PC-3 (cell line): ENCODE measurements around the gene OR6K3. TPM values are rescaled to one million over a fixed set of nuclear protein-coding genes. Genes with fewer than 3 reads are reported as not detected.
A peak's percentile ranks its signal among the peaks of the same experiment; 100 is the strongest.

Source experiments
- ATAC-seq: fragments of 200-7000 bp; cut with Tn5 transposase; 2 replicates; pipeline ENCODE4 v1.9.1; 2020; ENCODE audit warnings: mild to moderate bottlenecking, moderate library complexity
- BruUV-seq: library from RNA; stranded (reverse); fragments of 400-500 nt; replicated peaks from 2 replicates; lab custom pipeline; 2021; lab: Mats Ljungman, UMichigan
- CTCF ChIA-PET: fragments of 300-600 bp; sonication (Branson Sonifier 250); formaldehyde crosslinking; loops from one replicate; lab custom pipeline; 2022; ENCODE audit warnings: antibody characterized with exemption; lab: Charles Lee
- POLR2A ChIA-PET: fragments of 300-600 bp; sonication (Branson Sonifier 250); formaldehyde crosslinking; loops from one replicate; lab custom pipeline; 2022; ENCODE audit warnings: antibody characterized with exemption; ENCODE audit not compliant: unreplicated experiment; lab: Charles Lee
- DNase-seq: peaks from one replicate; pipeline ENCODE4 v3.0.0-alpha.2; 2015
- H2AFZ ChIP-seq: fragments of 300-600 bp; sonication (generic); 2 replicates; pipeline ENCODE4 v1.6.0; 2016; ENCODE audit warnings: antibody characterized with exemption, low read length
- H3F3A ChIP-seq: fragments of 300-600 bp; sonication (generic); one replicate; pipeline ENCODE4 v1.6.0; 2017; ENCODE audit warnings: antibody characterized with exemption, low read length, control low read depth, mild to moderate bottlenecking; ENCODE audit not compliant: unreplicated experiment
- H3K27ac ChIP-seq: fragments of 300-600 bp; sonication (generic); 2 replicates; pipeline ENCODE4 v1.5.1; 2016; ENCODE audit warnings: mild to moderate bottlenecking, low read length
- H3K27me3 ChIP-seq: fragments of 300-600 bp; sonication (generic); 2 replicates; pipeline ENCODE4 v1.6.1; 2016; ENCODE audit warnings: low read length, mixed read lengths
- H3K36me3 ChIP-seq: fragments of 300-600 bp; sonication (generic); 2 replicates; pipeline ENCODE4 v1.6.1; 2016; ENCODE audit warnings: low read depth, mixed run types, low read length, mixed read lengths
- H3K4me1 ChIP-seq: fragments of 300-600 bp; sonication (generic); 2 replicates; pipeline ENCODE4 v1.5.1; 2016; ENCODE audit warnings: low read length; ENCODE audit not compliant: insufficient read depth
- H3K4me2 ChIP-seq: fragments of 300-600 bp; sonication (generic); 2 replicates; pipeline ENCODE4 v1.6.0; 2016; ENCODE audit warnings: low read length
- H3K4me3 ChIP-seq: fragments of 300-600 bp; sonication (generic); 2 replicates; pipeline ENCODE4 v1.5.1; 2016; ENCODE audit warnings: mild to moderate bottlenecking, low read length, mixed read lengths
- H3K79me2 ChIP-seq: fragments of 300-600 bp; sonication (generic); 2 replicates; pipeline ENCODE4 v1.6.1; 2017; ENCODE audit warnings: low read length, mixed read lengths
- H3K9ac ChIP-seq: fragments of 300-600 bp; sonication (generic); 2 replicates; pipeline ENCODE4 v1.6.0; 2016; ENCODE audit warnings: mild to moderate bottlenecking, low read length
- H3K9me2 ChIP-seq: fragments of 300-600 bp; sonication (generic); replicated peaks from 2 replicates; pipeline ENCODE4 v1.6.1; 2016; ENCODE audit warnings: mixed run types, low read length, mixed read lengths
- H3K9me3 ChIP-seq: fragments of 300-600 bp; sonication (generic); 2 replicates; pipeline ENCODE4 v1.6.1; 2016; ENCODE audit warnings: low read length, mixed read lengths
- H4K20me1 ChIP-seq: fragments of 300-600 bp; sonication (generic); 2 replicates; pipeline ENCODE4 v1.6.1; 2016; ENCODE audit warnings: low read length, mixed read lengths
- EZH2 ChIP-seq: fragments of 300-600 bp; sonication (generic); IDR thresholded peaks from one replicate; pipeline ENCODE4 v1.6.1; 2017; ENCODE audit warnings: antibody characterized with exemption, mild to moderate bottlenecking, low read length; ENCODE audit not compliant: unreplicated experiment
- EZH2phosphoT487 ChIP-seq: fragments of 300-600 bp; sonication (generic); IDR thresholded peaks from 2 replicates; pipeline ENCODE4 v1.6.1; 2018; ENCODE audit warnings: mild to moderate bottlenecking, antibody characterized with exemption, low read length, borderline replicate concordance
- intact Hi-C: fragments of 100-400 bp; cut with micrococcal nuclease; formaldehyde crosslinking; loops from 2 replicates; pipeline ENCODE4 v1.9.0; 2023
- total RNA-seq: library from RNA; depleted of rRNA; stranded (reverse); fragments of >200 nt; gene quantifications from 2 replicates; pipeline ENCODE4 v1.2.3, GENCODE V29; 2014; rRNA removed
- TF ChIP-seq, protein P1 (sequence below): fragments of 300-600 bp; sonication (generic); conservative IDR thresholded peaks from 2 replicates; pipeline ENCODE4 v1.5.1; 2017; ENCODE audit warnings: antibody characterized with exemption, low read depth, mild to moderate bottlenecking, low read length

OR6K3 gene
- total RNA-seq, 1 experiment from 2014 or later, result not detected

DNA sequence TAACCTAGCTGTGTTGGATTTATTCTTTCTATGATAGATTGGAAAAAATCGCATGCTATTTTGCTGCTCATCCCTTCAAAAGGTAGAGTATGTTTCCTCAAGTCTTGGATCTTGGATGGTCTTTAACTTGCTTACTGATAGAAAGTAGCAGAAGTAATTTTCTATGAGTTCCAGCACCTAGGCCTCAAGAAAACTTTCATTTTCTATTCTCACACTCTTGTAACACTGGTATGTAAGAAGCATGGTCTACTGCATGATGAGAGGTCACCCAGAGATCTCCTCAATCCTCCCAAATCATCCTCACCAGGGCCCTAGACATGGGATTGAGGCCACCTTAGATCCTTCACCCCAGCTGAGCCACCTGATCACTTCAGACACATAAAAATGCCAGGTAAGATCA is 41.2 kb downstream of the OR6K3 start:
- H3K4me1 ChIP-seq, result no peaks in the 10 kb centered on the region
- H3K36me3 ChIP-seq, result no peaks in the 10 kb centered on the region
- ATAC-seq, result no peak
- CTCF ChIA-PET, result no interaction called here
- H3K79me2 ChIP-seq, result no peaks in the 10 kb centered on the region
- no peaks in the 10 kb centered on the region for H4K20me1 ChIP-seq
- no peaks in the 10 kb centered on the region for H3F3A ChIP-seq
- no peak overlapping the region for H2AFZ ChIP-seq
- no TSS peak for BruUV-seq
- no peaks in the 10 kb centered on the region for H3K9me2 ChIP-seq
- H3K4me3 ChIP-seq, result no peak overlapping the region
- no peaks in the 10 kb centered on the region for H3K9me3 ChIP-seq
- H3K27me3 ChIP-seq, result peaks cover 18% of the 10 kb centered on the region; the same call in 1 of the 2 replicates
- no peak overlapping the region for H3K9ac ChIP-seq
- no peak overlapping the region for H3K4me2 ChIP-seq
- no peak for DNase-seq
- POLR2A ChIA-PET, result no interaction called here
- intact Hi-C loops, result no loop called here
- no peak overlapping the region for H3K27ac ChIP-seq
- TF ChIP-seq EZH2, result no peak

DNA sequence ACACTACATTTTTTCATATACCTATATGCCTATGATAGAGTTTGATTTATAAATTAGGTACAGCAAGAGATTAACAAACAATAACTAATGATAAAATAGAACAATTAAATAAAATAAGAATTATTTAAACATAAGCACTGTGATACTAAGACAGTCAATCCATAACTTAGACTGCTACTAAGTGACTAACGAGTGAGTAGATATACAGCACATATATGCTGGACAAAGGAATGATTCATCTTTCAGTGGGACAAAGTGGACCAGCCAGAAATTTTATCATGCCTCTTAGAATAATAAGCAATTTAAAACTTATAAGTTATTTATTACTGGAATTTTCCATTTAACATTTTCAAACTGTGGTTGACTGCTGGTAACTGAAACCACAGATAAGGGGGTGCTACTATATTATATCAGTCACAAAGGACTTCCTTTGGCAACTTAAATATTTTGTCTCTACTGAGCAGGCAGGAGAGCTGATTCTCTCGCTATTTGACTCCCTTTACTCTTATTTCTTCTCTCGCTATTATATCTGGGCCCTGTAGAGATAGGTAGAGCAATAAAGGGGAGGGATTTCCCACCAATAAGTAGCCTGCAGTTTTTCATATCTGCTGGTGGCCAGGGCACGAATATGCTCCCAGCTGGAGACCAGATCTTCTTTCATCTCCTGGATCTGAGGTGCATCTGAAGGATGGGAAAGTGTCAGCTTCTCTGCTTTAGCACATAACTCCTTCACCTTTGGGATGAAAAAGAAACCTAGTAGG is 44.8 kb downstream of the OR6K3 start:
- CTCF ChIA-PET, result no interaction called here

DNA sequence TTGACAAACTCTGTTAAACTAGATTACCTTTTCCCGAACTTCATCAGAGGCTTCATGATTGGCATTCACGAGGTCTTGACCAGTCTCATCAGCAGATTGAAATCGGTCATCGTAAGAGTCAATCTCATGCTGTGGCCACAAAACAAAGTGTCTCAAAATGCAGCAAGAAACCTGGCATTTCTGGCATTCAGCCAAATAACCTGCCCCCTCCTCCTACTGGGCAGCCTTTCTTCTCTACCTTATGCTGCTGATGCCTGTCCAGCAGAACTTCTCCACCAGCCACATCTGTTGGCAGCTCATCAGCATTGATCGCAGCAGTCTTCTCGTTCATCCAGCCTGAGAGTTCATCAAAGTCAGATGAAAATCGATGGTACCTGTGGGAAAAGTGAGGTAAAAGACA is 46.2 kb downstream of the OR6K3 start:
- no peak overlapping the region for H3K4me3 ChIP-seq
- no peaks in the 10 kb centered on the region for H3F3A ChIP-seq
- no peak overlapping the region for H3K27ac ChIP-seq
- no peaks in the 10 kb centered on the region for H3K9me2 ChIP-seq
- ChIA-PET POLR2A (no interaction called here), CTCF (no interaction called here)
- H3K9ac ChIP-seq, result no peak overlapping the region
- no peaks in the 10 kb centered on the region for H3K4me1 ChIP-seq
- BruUV-seq, result no TSS peak
- DNase-seq, result no peak
- H3K9me3 ChIP-seq, result no peaks in the 10 kb centered on the region
- no peak overlapping the region for H3K4me2 ChIP-seq
- H3K27me3 ChIP-seq, result peaks cover 7% of the 10 kb centered on the region; the same call in 1 of the 2 replicates
- no peaks in the 10 kb centered on the region for H3K79me2 ChIP-seq
- ATAC-seq, result no peak
- H3K36me3 ChIP-seq, result no peaks in the 10 kb centered on the region
- no peak for TF ChIP-seq EZH2
- no peaks in the 10 kb centered on the region for H4K20me1 ChIP-seq
- H2AFZ ChIP-seq, result no peak overlapping the region
- intact Hi-C loops, result no loop called here

More for the DNA sequence above, 44.8 kb downstream of the OR6K3 start:
- no peaks in the 10 kb centered on the region for H3K36me3 ChIP-seq
- no peak overlapping the region for H3K9ac ChIP-seq
- no peak overlapping the region for H3K4me2 ChIP-seq
- H3K4me3 ChIP-seq, result no peak overlapping the region
- no peak overlapping the region for H3K27ac ChIP-seq
- H3K79me2 ChIP-seq, result no peaks in the 10 kb centered on the region
- intact Hi-C loops, result no loop called here
- no TSS peak for BruUV-seq
- H3F3A ChIP-seq, result no peaks in the 10 kb centered on the region
- H2AFZ ChIP-seq, result no peak overlapping the region
- TF ChIP-seq, protein P1, sequence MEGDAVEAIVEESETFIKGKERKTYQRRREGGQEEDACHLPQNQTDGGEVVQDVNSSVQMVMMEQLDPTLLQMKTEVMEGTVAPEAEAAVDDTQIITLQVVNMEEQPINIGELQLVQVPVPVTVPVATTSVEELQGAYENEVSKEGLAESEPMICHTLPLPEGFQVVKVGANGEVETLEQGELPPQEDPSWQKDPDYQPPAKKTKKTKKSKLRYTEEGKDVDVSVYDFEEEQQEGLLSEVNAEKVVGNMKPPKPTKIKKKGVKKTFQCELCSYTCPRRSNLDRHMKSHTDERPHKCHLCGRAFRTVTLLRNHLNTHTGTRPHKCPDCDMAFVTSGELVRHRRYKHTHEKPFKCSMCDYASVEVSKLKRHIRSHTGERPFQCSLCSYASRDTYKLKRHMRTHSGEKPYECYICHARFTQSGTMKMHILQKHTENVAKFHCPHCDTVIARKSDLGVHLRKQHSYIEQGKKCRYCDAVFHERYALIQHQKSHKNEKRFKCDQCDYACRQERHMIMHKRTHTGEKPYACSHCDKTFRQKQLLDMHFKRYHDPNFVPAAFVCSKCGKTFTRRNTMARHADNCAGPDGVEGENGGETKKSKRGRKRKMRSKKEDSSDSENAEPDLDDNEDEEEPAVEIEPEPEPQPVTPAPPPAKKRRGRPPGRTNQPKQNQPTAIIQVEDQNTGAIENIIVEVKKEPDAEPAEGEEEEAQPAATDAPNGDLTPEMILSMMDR, result no peak
- no peak for TF ChIP-seq EZH2phosphoT487
- TF ChIP-seq EZH2, result no peak
- ATAC-seq (peak; percentile 64), DNase-seq (peak; percentile 39)
- POLR2A ChIA-PET, result no interaction called here
- no peaks in the 10 kb centered on the region for H3K9me2 ChIP-seq
- H3K27me3 ChIP-seq, result peaks cover 12% of the 10 kb centered on the region; the same call in 1 of the 2 replicates
- H4K20me1 ChIP-seq, result no peaks in the 10 kb centered on the region
- H3K9me3 ChIP-seq, result no peaks in the 10 kb centered on the region
- no peaks in the 10 kb centered on the region for H3K4me1 ChIP-seq

Other genes with a start within 250 kb of the OR6K3 start
- not detected in 2 replicates for gene OR10R2, start 248.5 kb downstream of the OR6K3 start, total RNA-seq
- not detected in 2 replicates for gene OR6Y1, start 166.3 kb downstream of the OR6K3 start, total RNA-seq
- gene OR6P1, start 150.1 kb downstream of the OR6K3 start, total RNA-seq, result not detected in 2 replicates
- gene OR10X1, start 140.8 kb downstream of the OR6K3 start, total RNA-seq, result not detected in 2 replicates
- gene OR10Z1, start 115.5 kb downstream of the OR6K3 start, total RNA-seq, result not detected in 2 replicates
- not detected in 2 replicates for gene SPTA1, start 34.0 kb downstream of the OR6K3 start, total RNA-seq
- not detected in 2 replicates for gene OR6K2, start 20.1 kb downstream of the OR6K3 start, total RNA-seq
- not detected in 2 replicates for gene OR6K6, start 34.0 kb upstream of the OR6K3 start, total RNA-seq
- not detected in 2 replicates for gene OR6N1, start 51.5 kb upstream of the OR6K3 start, total RNA-seq
- not detected in 2 replicates for gene OR6N2, start 60.5 kb upstream of the OR6K3 start, total RNA-seq
- not detected in 2 replicates for gene MNDA, start 110.6 kb upstream of the OR6K3 start, total RNA-seq
- not detected in 2 replicates for gene PYHIN1, start 210.8 kb upstream of the OR6K3 start, total RNA-seq